HepG2 (cell line): ENCODE data around the gene MMP24OS. TPM values are rescaled to one million over a fixed set of nuclear protein-coding genes. Genes with fewer than 3 reads are reported as not detected.

Experiments
- ATF6 ChIP-seq: sonication (generic); formaldehyde crosslinking; conservative IDR thresholded peaks from 2 replicates; pipeline ENCODE4 v1.4.0; 2020; ENCODE audit warnings: missing genetic modification reagents
- FOSL1 ChIP-seq: sonication (generic); formaldehyde crosslinking; IDR thresholded peaks from 2 replicates; pipeline ENCODE4 v1.9.0; 2021; ENCODE audit warnings: missing genetic modification reagents, borderline replicate concordance
- FOXP4 ChIP-seq: sonication (generic); formaldehyde crosslinking; IDR thresholded peaks from 2 replicates; pipeline ENCODE4 v1.4.0; 2020; ENCODE audit warnings: missing genetic modification reagents
- GABPA ChIP-seq, 2 experiments: IDR thresholded peaks; 2 replicates each; pipeline ENCODE4 v1.6.1; 2011 to 2016; ENCODE audit warnings: low read depth in 2 of 2, low read length in 1 of 2, missing biosample characterization in 1 of 2, missing genetic modification characterization in 1 of 2
- GMEB1 ChIP-seq: sonication (generic); formaldehyde crosslinking; IDR thresholded peaks from 2 replicates; pipeline ENCODE4 v1.5.1; 2020; ENCODE audit warnings: missing genetic modification reagents, mild to moderate bottlenecking, borderline replicate concordance
- GTF3A ChIP-seq: sonication (generic); formaldehyde crosslinking; conservative IDR thresholded peaks from 2 replicates; pipeline ENCODE4 v1.4.0; 2020; ENCODE audit warnings: mild to moderate bottlenecking, missing genetic modification reagents
- HNF1A ChIP-seq, 2 experiments: sonication (generic) in 1 of 2; formaldehyde crosslinking in 1 of 2; IDR thresholded peaks; 2 replicates each; pipeline versions ENCODE4 v1.4.0 to v1.6.1; 2016 to 2020; ENCODE audit warnings: borderline replicate concordance in 1 of 2, low read depth in 1 of 2, mild to moderate bottlenecking in 1 of 2, missing genetic modification reagents in 1 of 2
- JUNB ChIP-seq: sonication (generic); formaldehyde crosslinking; IDR thresholded peaks from 2 replicates; pipeline ENCODE4 v1.8.0; 2022; ENCODE audit warnings: missing genetic modification reagents, mild to moderate bottlenecking, borderline replicate concordance
- RNF2 ChIP-seq: fragments of 450-650 bp; conservative IDR thresholded peaks from 2 replicates; pipeline ENCODE4 v1.6.1; 2016; ENCODE audit warnings: low read depth
- TGIF2 ChIP-seq: IDR thresholded peaks from 2 replicates; pipeline ENCODE4 v1.6.1; 2016; ENCODE audit warnings: control low read depth, missing compliant biosample characterization
- ZBTB1 ChIP-seq: sonication (generic); formaldehyde crosslinking; IDR thresholded peaks from 2 replicates; pipeline ENCODE4 v1.4.0; 2020; ENCODE audit warnings: missing genetic modification reagents, borderline replicate concordance
- ZC3H13 ChIP-seq: sonication (generic); formaldehyde crosslinking; IDR thresholded peaks from 2 replicates; pipeline ENCODE4 v1.8.1; 2023; ENCODE audit warnings: mild to moderate bottlenecking, missing genetic modification reagents, moderate library complexity
- ZMAT5 ChIP-seq: sonication (generic); formaldehyde crosslinking; IDR thresholded peaks from 2 replicates; pipeline ENCODE4 v1.5.0; 2020; ENCODE audit warnings: mild to moderate bottlenecking, low read depth, missing genetic modification reagents, borderline replicate concordance
- ZNF138 ChIP-seq: sonication (generic); formaldehyde crosslinking; IDR thresholded peaks from 2 replicates; pipeline ENCODE4 v1.5.0; 2020; ENCODE audit warnings: mild to moderate bottlenecking, low read depth, missing genetic modification reagents
- ZNF230 ChIP-seq: sonication (generic); formaldehyde crosslinking; IDR thresholded peaks from 2 replicates; pipeline ENCODE4 v1.4.0; 2020; ENCODE audit warnings: mild to moderate bottlenecking, missing genetic modification reagents
- ZNF446 ChIP-seq: sonication (generic); formaldehyde crosslinking; IDR thresholded peaks from 2 replicates; pipeline ENCODE4 v1.5.0; 2020; ENCODE audit warnings: mild to moderate bottlenecking, missing genetic modification reagents
- ZNF451 ChIP-seq: sonication (generic); formaldehyde crosslinking; IDR thresholded peaks from 2 replicates; pipeline ENCODE4 v1.5.0; 2020; ENCODE audit warnings: mild to moderate bottlenecking, missing genetic modification reagents
- polyA plus RNA-seq, 8 experiments: library from polyadenylated mRNA; depleted of rRNA in 3 of 8; stranded (reverse) in 7 of 8; unstranded in 1 of 8; fragments of >200 nt; fragmentation: Illumina TruSeq in 4 of 8; extraction: Trizol in 4 of 8; gene quantifications; 2 replicates each; pipeline versions ENCODE4 v1.2.1 to v1.2.3, GENCODE V29; 2011 to 2016; ENCODE audit warnings: low read depth in 4 of 8, missing spikeins in 1 of 8, mixed read lengths in 1 of 8; ENCODE audit not compliant: insufficient read depth in 1 of 8
- total RNA-seq, 5 experiments: library from RNA; depleted of rRNA; stranded (reverse); fragments of >200 nt; fragmentation: Illumina TruSeq; extraction: Trizol; gene quantifications; 2 replicates each; pipeline ENCODE4 v1.2.3, GENCODE V29; 2016; ENCODE audit warnings: low read depth in 1 of 5

MMP24OS gene
- total and polyA plus RNA-seq, 2 of the 13 experiments (the other 11 are each of a cell fraction or from before 2014, with no cell fraction given) = 6.0 to 8.5 TPM

GRCh38 chr20:35283441-35284266, 5.7 kb upstream of the MMP24OS start (continued):
- TF ChIP-seq GMEB1 (CRISPR knock-in tag) (no peak), GTF3A (CRISPR knock-in tag) (no peak), ZMAT5 (CRISPR knock-in tag) (no peak), ZNF230 (CRISPR knock-in tag) (no peak), FOSL1 (CRISPR knock-in tag) (no peak), ZC3H13 (CRISPR knock-in tag) (0 out of 2 replicates have a peak, but pooled peaks have one; percentile 65), JUNB (no peak), RNF2 (0 out of 2 replicates have a peak, but pooled peaks have one; percentile 52), ZNF138 (CRISPR knock-in tag) (0 out of 2 replicates have a peak, but pooled peaks have one; percentile 72), HNF1A (IDR thresholded peaks at IDR 0.05; ENCODE audit: low read depth) (no peak), HNF1A (CRISPR knock-in tag; IDR thresholded peaks at IDR 0.05; ENCODE audit: borderline replicate concordance) (no peak), FOXP4 (CRISPR knock-in tag) (0 out of 2 replicates have a peak, but pooled peaks have one; percentile 18), ATF6 (CRISPR knock-in tag) (no peak), ZNF451 (CRISPR knock-in tag) (no peak), GABPA (IDR thresholded peaks at IDR 0.05; ENCODE audit: low read depth, low read length) (no peak), GABPA (CRISPR knock-in tag; IDR thresholded peaks at IDR 0.05; ENCODE audit: low read depth) (no peak), ZNF446 (CRISPR knock-in tag) (no peak), TGIF2 (CRISPR knock-in tag) (no peak), ZBTB1 (CRISPR knock-in tag) (no peak)
